ENCODE measurements around the gene SCP2. TPM values are rescaled to one million over a fixed set of nuclear protein-coding genes. Genes with fewer than 3 reads are reported as not detected.

The SCP2 gene
- total and polyA plus RNA-seq, 8 donors = 45.7 to 110 (median 70.4) TPM

DNA sequence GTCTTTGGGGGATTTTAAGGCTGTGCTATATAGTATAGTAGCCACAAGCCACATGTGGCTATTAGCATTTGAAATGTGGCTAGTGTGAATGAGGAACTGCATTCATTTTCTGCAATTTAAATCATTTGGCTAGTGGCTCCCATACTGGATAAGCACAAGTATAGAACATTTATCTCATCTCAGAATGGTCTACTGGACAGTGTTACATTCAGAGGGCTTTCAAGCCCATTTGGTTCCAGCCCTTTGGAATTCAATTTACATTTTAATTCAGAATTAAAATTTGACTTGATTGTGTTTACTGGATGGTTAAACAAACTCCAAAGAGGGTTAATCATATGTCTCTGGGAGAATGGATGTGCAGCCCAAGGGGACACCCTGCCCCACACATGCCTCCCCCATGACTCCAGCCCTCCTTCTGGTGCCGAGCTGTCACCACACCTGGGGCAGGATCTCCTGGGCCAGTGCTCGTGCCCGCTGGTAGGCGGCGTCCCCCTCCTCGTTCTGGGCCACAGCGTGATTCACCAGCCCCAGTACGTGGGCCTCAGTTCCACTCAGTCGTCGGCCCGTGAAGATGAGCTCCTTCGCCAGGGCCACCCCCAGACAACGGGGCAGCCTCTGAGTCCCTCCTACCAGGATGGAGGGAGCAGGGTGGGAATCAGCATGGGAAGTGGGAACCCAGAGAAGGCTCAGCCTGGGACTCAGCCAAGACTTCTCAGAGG lies 22.7 kb upstream of the SCP2 start:
- Histone ChIP-seq H3K9me3 (no peaks in the 10 kb centered on the region), H3K27ac (no peak overlapping the region), H3K36me3 (peaks cover 0 to 10% (median 0%) of the 10 kb centered on the region in 3 donors), H3K4me3 (no peak overlapping the region), H3K4me1 (no peaks in the 10 kb centered on the region), H3K27me3 (no peaks in the 10 kb centered on the region)
- no peak for ATAC-seq
- intact Hi-C loops (cut with DNase I) = no loop called here
- no peak for DNase-seq
- TF ChIP-seq, protein P1, sequence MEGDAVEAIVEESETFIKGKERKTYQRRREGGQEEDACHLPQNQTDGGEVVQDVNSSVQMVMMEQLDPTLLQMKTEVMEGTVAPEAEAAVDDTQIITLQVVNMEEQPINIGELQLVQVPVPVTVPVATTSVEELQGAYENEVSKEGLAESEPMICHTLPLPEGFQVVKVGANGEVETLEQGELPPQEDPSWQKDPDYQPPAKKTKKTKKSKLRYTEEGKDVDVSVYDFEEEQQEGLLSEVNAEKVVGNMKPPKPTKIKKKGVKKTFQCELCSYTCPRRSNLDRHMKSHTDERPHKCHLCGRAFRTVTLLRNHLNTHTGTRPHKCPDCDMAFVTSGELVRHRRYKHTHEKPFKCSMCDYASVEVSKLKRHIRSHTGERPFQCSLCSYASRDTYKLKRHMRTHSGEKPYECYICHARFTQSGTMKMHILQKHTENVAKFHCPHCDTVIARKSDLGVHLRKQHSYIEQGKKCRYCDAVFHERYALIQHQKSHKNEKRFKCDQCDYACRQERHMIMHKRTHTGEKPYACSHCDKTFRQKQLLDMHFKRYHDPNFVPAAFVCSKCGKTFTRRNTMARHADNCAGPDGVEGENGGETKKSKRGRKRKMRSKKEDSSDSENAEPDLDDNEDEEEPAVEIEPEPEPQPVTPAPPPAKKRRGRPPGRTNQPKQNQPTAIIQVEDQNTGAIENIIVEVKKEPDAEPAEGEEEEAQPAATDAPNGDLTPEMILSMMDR (IDR thresholded peaks at IDR 0.05) = no peak
- no peak for FAIRE-seq
- WGBS, 2 donors = 95 to 96% methylated on average over 13 of the region's 13 CpGs

- Histone ChIP-seq H3K36me3 (peaks cover 0 to 10% (median 0%) of the 10 kb centered on the region in 3 donors), H3K4me3 (no peak overlapping the region), H3K27ac (no peak overlapping the region), H3K27me3 (no peaks in the 10 kb centered on the region), H3K4me1 (no peaks in the 10 kb centered on the region), H3K9me3 (no peaks in the 10 kb centered on the region)
- TF ChIP-seq, protein P1 (IDR thresholded peaks at IDR 0.05) = peak in 2 of 4 donors; percentile 6 to 16
- intact Hi-C loops (cut with DNase I) = no loop called here
- 79 to 80% methylated on average over 20 of the region's 20 CpGs for WGBS, 2 donors
- FAIRE-seq (no peak), ATAC-seq (peak in 3 of 4 donors; percentile 57 to 77 (median 64)), DNase-seq (peak in 1 of 6 donors; percentile 56)
Measured at GRCh38 chr1:52904927-52905698, 22.0 kb upstream of the SCP2 start.

DNA sequence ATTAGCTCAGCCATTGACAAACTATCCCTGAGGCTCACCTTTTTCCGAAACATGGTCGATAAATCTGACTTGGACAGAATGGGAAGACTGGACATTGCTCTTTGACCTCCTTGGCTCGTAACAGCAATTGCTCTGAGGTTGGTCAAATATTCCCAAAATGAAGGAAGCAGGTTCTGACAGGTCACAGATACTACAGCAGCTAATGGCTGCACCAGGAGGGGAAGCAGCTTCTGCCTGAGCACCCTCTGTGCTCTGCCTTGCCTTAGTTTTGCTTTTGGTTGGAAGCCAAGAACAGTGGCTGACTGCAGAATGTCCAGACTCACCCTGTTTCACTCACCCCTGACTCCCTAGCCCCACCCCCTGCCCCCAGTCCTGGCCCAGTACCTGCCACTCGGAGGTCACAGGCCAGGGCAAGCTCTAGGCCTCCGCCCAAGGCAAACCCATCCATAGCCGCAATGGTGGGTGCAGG lies 20.9 kb upstream of the SCP2 start:
- Histone ChIP-seq H3K4me1 (no peaks in the 10 kb centered on the region), H3K27me3 (no peaks in the 10 kb centered on the region), H3K27ac (no peak overlapping the region), H3K9me3 (no peaks in the 10 kb centered on the region), H3K4me3 (no peak overlapping the region), H3K36me3 (peaks cover 0 to 10% (median 0%) of the 10 kb centered on the region in 3 donors)
- DNase-seq (no peak), ATAC-seq (peak in 1 of 4 donors; percentile 34), FAIRE-seq (no peak)
- intact Hi-C loops (cut with DNase I) = no loop called here
- WGBS, 2 donors = 92 to 94% methylated on average over 6 of the region's 6 CpGs
- TF ChIP-seq, protein P1 (IDR thresholded peaks at IDR 0.05) = no peak

- ATAC-seq = no peak
Measured at GRCh38 chr1:52907068-52907811, 19.8 kb upstream of the SCP2 start.

More at GRCh38 chr1:52907068-52907811, 19.8 kb upstream of the SCP2 start:
- H3K4me3 ChIP-seq = no peak overlapping the region
- peaks cover 0 to 10% (median 0%) of the 10 kb centered on the region in 3 donors for H3K36me3 ChIP-seq
- WGBS, 2 donors = 93 to 97% methylated on average over 9 of the region's 9 CpGs
- intact Hi-C loops (cut with DNase I) = no loop called here
- FAIRE-seq (no peak), DNase-seq (no peak)
- no peaks in the 10 kb centered on the region for H3K4me1 ChIP-seq
- H3K27ac ChIP-seq = no peak overlapping the region
- H3K27me3 ChIP-seq = no peaks in the 10 kb centered on the region
- TF ChIP-seq, protein P1 (IDR thresholded peaks at IDR 0.05) = no peak
- H3K9me3 ChIP-seq = no peaks in the 10 kb centered on the region

All from pancreas (tissue), 10 donors.